ENCODE results near the gene SDK1.

- TF ChIP-seq POLR2A (IDR thresholded peaks at IDR 0.05): no peak
- TF ChIP-seq CTCF (IDR thresholded peaks at IDR 0.05): no peak
Observed at GRCh38 chr7:4270268-4270667, 969.2 kb downstream of the SDK1 start.
